Cerebellar cortex (tissue), 1 donor: ENCODE data around the gene KATNA1.

ENCODE experiments used
- DNase-seq: peaks from one replicate; pipeline ENCODE4 v3.0.0-alpha.2; 2015; ENCODE audit warnings: low spot score

KATNA1 gene

GRCh38 chr6:149608381-149608982 lies 40.0 kb downstream of the KATNA1 start:
- no peak for DNase-seq

- no peak for DNase-seq
Observed at GRCh38 chr6:149600508-149600907, 48.0 kb downstream of the KATNA1 start.

DNA sequence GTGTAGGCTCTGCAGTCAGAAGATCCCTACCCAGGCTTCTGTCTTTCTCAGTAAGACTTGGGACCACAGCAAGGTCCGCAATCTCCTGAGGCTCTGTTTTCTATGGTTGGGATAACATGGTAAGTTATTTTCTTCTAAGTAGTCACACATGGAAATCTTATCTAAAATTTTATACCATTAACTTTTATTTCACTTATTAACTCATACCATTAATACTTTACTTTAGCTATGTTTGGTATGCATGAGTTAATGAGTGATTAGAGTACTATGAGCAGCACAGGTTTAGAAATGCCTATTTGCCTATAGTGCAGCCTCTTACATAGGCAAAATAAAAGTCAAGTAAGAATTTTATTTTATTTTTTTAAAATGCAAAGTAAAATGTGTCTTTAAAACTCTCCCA lies 55.1 kb downstream of the KATNA1 start:
- no peak for DNase-seq

GRCh38 chr6:149592983-149593382 lies 55.5 kb downstream of the KATNA1 start:
- no peak for DNase-seq

- no peak for DNase-seq
Observed at GRCh38 chr6:149586149-149586548, 62.4 kb downstream of the KATNA1 start.

GRCh38 chr6:149581349-149581748 lies 67.2 kb downstream of the KATNA1 start:
- no peak for DNase-seq

DNA sequence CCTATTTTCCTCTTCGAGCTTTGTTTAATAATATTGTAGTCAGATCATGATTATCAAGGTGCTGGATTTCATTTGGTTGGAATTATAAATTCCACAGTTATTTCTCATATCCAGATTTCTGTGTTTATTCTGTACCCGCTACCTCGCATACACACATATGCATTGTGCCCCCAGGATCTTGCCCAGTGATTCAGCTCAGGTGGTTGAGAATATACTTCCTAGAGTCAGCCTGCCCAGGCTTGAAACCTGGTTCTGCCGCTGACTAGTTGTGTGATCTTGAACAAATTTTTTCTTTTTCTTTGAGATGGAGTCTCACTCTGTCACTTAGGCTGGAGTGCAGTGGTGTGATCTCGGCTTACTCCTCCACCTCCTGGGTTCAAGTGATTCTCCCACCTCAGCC lies 67.6 kb downstream of the KATNA1 start:
- DNase-seq, result no peak

DNA sequence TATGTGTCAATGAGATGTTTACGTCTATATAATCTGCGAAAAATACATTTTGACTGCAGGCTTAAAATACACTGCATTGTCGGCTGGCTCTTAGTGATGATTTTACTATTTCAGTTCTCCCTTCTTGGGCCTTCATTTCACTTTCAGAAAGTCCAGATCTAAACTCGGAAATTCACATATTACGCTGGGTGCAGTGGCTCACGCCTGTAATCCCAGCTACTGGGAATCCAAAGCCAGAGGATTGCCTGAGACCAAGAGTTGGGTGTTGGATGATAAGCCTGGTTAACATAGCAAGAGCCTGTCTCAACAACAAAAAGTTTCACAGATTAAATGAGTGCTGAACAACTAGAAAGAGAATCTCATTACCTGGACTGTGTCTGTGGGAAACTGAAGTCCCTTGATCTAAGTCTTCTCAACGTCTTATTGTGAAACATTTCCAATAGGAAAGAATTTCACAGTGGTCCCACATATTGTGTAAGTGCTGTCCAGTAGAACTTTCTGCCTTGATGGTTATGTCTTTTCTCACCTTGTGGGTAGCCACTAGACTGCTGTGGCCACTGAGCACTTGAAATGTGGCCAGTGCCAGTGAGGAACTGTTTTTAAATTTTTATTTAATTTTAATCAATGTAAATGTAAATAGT lies 80.4 kb downstream of the KATNA1 start:
- DNase-seq, result no peak

DNA sequence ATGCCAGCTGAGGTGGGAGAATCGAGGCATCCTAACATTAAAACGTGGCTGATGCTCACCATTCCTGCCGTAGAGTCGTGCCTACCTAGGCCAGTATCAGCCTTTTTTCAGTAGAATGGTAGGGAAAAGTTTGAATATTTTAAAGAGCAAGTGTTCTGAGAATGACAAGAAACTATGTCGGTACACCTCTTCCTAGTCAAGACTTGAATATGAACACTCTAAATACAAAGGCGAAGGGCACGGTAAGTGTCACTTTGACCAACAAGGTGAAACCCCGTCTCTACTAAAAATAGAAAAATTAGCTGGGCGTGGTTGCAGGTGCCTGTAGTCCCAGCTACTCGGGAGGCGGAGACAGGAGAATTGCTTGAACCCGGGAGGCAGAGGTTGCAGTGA lies 81.3 kb downstream of the KATNA1 start:
- no peak for DNase-seq

GRCh38 chr6:149566410-149567193 lies 81.9 kb downstream of the KATNA1 start:
- DNase-seq, result peak; percentile 35

DNA sequence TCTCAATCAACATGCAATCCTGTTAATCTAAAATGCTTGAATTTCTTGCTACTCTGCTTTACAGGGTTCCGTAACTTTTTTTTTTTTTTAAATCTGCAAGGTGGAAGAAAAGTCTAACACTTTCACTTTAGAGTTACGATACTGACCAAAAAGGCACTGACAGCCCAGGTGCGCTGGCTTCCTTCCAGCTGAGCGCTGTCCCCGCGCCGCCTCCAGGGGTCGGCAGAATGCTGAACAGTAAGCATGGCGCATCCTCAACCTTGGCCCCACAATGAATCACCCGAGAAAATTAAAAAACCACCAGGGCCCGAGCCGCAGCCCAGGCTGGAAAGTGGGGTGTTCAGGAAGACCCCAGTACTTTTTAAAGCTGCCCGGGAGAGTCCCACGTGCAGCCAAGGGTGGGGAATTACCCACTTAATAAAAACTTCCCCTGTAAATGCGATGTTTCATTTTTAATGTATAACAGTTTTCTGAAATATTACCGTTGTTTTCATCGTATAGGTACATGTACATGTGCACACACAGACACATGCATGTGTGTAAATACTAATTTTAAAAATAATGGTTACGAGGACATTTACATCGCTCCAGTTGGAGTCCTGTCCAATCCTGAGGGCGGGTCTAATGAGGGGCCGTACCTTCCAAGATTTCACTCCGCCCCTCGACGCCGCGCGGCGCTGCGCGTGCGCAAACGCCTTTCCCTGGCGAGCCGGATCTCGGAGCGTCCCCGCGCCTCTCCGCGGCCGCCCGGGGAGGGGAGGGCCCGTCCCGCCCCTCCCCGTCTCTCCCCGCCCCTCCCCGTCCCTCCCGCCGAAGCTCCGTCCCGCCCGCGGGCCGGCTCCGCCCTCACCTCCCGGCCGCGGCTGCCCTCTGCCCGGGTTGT lies 82.7 kb downstream of the KATNA1 start, which contains the start of gene GINM1:
GINM1 (plus strand) TSS at position 849 of the 883 bp plus-strand sequence. CDS start 40 bp downstream, outside the sequence.
- DNase-seq, result peak; percentile 93

DNA sequence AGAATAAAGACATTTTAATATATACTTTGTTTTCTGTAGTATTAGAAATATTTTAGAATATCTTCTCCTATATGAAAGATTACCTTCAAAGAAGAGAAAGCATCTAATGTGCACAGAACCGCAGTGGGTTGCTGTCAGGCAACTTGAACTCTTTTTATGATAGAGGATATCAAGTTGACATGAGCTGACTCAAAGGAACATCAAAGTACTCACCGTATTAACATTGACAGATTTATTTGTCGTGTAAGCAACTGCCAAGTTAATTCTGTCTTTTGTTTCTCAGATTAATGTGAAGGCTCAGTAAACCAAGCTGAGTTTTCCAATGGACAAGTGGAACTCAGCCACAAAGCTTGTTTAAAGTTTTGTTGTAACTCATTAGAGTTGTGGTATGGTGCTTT lies 84.6 kb downstream of the KATNA1 start:
- no peak for DNase-seq

DNA sequence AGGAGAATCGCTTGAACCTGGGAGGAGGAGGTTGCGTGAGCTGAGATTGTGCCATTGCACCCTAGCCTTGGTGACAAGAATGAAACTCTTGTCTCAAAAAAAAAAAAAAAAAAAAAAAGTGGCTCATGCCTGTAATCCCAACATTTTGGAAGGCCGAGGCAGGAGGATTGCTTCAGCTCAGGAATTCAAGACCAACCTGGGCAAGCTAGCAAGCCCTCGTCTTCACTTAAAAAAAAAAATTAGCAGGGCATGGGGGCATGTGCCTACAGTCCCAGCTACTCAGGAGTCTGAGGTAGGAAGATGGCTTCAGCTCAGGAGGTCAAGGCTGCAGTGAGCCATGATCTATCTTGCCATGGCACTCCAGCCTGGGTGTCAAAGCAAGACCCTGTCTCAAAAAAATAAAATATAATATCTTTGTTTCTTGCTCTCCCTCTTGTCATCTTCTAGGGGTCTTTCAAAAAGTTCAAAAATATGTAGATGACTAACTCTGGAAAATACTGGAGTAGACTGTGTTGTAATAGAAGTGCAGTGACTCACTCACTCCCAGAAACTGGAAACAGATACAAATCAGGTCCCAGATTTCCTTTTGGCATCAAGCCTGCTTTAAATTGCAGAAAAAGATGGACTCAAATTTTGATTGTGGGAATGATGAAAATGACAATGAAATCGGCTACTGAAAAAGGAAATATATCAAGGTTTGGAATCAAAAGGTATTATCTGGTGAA lies 85.1 kb downstream of the KATNA1 start:
- DNase-seq, result no peak

- DNase-seq, result no peak
Observed at GRCh38 chr6:149560736-149561135, 87.8 kb downstream of the KATNA1 start.

- DNase-seq, result no peak
Observed at GRCh38 chr6:149559389-149559788, 89.1 kb downstream of the KATNA1 start.

- no peak for DNase-seq
Observed at GRCh38 chr6:149558029-149558428, 90.5 kb downstream of the KATNA1 start.

DNA sequence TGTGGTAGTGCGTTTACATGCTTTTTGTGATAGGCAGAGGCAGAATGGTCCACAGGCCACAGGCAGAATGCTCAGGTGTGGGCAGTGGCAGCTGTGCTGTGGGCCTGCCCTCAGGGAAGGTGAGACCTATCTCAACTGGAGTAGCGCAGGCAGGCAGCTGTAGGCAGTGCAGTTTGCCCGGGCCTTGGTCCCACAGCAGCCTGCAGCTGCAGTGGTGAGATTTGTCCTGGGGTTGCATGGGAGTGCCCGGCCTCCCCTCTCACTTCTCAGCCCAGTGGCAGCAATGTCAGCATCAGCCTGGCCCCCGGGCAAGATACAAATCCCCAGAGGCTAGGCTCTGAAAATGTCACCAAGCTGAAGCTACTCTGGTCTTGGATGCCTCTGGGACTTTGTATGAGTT lies 96.6 kb downstream of the KATNA1 start:
- DNase-seq, result no peak

- peak; percentile 94 for DNase-seq
Observed at GRCh38 chr6:149545754-149546471, 102.6 kb downstream of the KATNA1 start, which contains the start of gene PPIL4. TSS of gene PPIL4 (minus strand) at chr6:149546043. CDS start at chr6:149546005, 38 bp downstream.

DNA sequence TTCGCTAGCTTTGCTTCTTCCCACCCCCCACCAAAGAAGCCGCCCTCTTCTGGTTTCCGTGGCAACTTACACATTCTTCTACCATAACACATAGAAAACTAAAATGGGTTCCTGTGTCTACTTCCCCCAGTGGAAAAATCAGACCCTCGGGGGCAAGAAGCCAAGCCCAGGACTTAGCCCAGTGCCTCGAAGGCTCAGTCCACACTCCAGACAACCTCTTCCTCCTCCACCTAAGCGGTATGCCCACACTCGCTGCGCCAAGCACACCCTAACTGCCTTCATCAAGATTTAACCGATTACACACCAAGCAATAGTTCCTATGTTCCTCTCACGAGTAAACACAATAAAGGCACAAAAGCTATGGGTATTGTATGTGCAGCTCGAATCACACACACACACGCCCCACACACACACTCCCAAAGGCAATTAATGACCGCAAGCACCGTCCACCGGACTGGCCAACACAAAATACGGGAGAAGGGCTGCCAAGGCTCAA lies 103.2 kb downstream of the KATNA1 start:
- peak; percentile 56 for DNase-seq
